Stimulated activated CD4-positive, alpha-beta T cell treated with anti-CD3 and anti-CD28 coated beads, Interleukin-2, amount 100 ng/mL, for 48 hours (primary cell): ENCODE results near the gene CLMN.
"Not testable (repeated sequence)": the region's sequence is repeated elsewhere in the genome, so short reads cannot be mapped to it uniquely, and the experiment has no call there.

Source experiments
- DNase-seq, 2 donors: peaks; one replicate each; pipeline ENCODE4 v3.0.0-alpha.2; 2020

CLMN gene

DNA sequence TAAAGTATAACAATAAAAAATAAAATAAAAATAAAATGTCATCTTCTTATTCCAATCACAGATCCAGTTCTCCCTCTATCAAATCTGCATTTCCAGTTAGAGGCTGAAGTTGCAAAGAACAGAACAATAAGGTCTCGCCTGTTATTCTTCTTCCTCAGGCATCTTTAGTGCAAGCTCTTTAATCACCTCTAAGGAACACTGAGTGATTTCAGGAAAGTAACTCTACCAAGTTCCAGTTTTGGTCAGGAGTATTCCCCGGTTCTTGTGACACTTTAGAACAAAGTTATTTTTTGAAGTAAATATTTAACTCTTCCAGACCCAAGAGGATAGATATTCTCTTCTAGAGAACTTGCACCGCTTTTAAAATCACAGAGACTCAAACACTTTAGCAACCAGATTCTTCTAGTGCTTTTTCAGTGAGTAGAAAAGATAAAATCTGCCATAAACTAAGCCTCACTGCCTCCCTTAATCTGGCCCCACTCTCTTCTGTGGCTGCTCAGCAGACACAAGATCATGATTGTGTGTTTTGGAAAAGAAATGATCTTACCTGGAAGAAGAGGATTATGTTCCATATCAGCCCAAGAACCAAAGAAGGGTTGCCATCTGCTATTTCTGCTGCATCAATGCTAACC is 104.5 kb downstream of the CLMN start:
- DNase-seq, result no peak

GRCh38 chr14:95213774-95214173 is 105.9 kb downstream of the CLMN start:
- DNase-seq, result no peak

- DNase-seq, result no peak
These were observed 107.8 kb downstream of the CLMN start for GRCh38 chr14:95211721-95212504.

DNA sequence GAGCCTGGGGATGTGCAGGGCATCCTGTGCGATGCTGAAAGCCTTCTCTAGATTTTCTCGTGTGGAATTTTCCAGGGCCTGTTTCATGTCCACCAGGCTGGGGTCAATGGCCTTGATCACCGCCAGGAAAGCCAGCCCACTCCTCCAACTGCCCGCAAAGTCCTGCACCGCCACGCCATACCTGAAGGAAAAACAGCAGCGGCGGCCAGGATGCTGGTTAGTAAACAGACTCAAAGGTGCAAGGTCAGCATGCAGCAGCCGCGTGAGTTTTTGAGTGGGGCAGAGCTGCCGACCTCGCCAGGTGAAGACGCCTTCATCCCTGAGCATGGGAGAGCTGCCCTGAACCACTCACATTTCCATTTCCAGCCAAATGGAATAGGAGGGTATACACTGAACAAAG is 109.0 kb downstream of the CLMN start:
- no peak for DNase-seq

DNA sequence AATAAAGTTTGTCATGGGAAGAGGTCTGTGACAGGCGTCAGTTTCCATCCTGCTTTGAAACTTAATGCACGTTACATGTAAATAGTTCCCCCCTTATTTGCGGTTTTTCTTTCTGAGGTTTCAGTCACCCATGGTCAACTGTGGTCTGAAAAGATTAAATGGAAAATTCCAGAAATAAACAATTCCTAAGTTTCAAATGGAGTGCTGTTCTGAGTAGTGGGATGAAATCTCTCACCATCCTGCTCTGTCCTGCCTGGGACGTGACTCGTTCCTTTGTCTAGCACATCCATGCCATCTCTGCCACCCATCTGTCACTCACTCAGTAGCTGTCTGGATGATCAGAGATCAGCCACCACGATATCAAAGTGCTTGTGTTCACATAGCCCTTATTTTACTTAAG is 111.1 kb downstream of the CLMN start:
- DNase-seq, result no peak

- no peak for DNase-seq
These were observed 112.1 kb downstream of the CLMN start for GRCh38 chr14:95207475-95208233.

- no peak for DNase-seq
These were observed 113.2 kb downstream of the CLMN start for GRCh38 chr14:95206534-95206933.

GRCh38 chr14:95204705-95205104 is 115.0 kb downstream of the CLMN start:
- no peak for DNase-seq

DNA sequence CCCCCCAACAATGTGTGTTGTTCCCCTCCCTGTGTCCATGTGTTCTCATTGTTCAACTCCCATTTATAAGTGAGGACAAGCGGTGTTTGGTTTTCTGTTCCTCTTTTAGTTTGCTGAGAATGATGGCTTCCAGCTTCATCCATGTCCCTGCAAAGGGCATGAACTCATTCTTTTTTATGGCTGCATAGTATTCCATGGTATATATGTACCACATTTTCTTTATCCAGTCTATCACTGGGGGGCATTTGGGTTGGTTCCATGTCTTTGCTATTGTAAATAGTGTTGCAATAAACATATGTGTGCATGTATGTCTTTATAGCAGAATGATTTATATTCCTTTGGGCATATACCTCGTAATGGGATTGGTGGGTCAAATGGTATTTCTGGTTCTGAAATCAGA is 118.0 kb downstream of the CLMN start:
- not testable (repeated sequence) for DNase-seq

- no peak for DNase-seq
These were observed 119.3 kb downstream of the CLMN start for GRCh38 chr14:95200404-95200803.

DNA sequence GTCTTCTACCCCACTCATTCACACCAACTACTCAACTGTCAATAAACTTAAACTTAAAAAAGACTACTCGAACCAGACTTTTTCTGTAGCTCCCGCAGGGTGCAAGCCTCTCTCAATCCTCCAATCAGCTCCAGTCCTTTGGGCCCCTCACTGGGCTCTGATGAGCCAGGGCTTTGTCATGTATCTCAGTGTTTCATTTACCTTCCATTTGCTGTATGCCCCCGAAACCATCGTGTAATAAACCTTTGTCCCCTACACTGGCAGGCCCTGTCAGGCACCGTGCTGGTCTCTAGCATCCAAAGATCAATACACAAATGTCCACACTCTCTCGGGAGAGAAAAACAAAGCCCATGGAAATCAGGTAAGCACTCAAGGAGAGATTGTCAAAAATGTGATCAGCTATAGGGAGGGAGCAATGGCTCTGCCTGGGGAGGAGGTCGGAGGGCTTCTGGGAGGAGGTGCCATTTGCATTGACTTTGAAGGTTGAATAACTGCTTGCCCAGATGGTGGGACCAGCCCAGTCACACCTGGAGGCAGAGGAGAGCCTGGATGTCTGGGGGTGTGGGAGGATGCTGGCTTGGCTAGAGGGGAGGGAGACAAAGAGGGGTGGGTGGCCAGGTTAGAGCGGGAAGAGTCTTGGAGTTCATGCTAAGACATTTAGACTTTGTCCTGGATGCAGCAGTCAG is 120.3 kb downstream of the CLMN start:
- DNase-seq, result no peak

GRCh38 chr14:95198320-95198719 is 121.4 kb downstream of the CLMN start:
- DNase-seq, result no peak

DNA sequence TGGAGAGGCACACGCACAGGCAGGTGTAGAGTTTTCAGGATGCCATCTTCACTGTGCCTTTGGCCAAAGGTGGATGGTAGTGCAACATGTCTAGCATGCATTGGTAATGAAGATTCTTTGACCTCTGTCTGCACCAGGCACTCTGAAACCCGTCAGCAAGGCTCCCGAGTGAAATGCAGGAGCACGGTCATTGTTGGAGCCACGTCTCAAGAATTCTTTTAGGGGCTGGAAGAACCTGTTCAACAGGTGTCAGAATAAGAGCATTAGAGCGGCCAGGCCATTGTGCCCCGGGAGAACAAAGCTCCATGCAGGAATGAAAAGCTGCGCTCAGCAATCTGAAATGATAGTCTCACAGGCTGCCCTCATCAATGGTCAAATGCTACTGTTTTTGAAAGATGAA is 122.2 kb downstream of the CLMN start:
- no peak for DNase-seq

DNA sequence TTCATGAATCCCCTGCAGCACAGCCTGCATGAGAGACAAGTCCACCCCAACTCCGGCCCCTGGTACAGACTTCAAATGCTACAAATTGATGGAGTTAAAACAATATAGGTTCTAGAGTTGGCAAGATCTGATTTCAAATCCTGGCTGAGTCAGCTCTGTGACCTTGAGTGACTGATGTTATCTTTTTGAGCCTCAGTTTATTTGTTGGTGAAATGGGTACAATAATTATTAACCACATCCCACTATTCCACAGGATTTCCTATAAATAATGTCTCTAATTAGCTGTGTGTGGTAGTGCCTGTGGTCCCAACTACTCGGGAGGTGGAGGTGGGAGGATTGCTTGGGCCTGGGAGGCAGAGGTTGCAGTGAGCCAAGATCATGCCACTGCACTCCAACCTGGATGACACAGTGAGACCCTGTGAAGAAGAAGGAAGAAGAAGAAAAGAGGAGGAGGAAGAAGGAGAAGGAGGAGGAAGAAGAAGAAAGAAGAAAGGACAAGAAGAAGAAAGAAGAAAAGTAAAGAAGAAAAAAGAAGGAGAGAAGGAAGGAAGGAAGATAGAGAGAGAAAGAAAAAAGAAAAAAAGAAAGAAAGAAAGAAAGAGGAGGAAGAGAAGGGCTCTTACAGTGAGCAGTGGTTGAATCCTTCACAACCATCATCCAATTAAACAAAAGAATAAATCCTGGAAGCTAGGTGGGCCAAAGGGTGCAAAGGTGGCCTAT is 122.7 kb downstream of the CLMN start:
- DNase-seq, result no peak

- no peak for DNase-seq
These were observed 123.4 kb downstream of the CLMN start for GRCh38 chr14:95196268-95196667.

DNA sequence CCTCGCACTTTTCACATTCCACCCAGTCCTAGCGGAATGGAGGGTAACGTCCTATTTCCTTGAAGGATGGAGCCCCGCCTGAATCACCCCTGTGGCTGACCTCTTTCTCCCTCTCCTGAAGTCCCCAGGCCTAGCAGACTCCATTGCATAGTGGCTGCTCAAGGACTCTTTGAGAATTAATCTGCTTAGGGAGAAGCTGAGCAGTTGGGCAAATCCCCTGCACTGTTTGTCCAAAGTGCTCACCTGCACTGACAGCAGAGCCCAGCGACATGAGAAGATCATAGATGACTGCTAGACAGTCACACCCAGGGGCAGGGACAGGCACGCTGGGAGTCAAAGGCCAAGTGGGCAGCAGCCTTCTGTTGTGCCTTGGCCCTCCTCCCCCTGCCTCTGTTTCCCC is 124.7 kb downstream of the CLMN start:
- DNase-seq, result no peak

GRCh38 chr14:95193081-95193480 is 126.6 kb downstream of the CLMN start:
- DNase-seq, result no peak

DNA sequence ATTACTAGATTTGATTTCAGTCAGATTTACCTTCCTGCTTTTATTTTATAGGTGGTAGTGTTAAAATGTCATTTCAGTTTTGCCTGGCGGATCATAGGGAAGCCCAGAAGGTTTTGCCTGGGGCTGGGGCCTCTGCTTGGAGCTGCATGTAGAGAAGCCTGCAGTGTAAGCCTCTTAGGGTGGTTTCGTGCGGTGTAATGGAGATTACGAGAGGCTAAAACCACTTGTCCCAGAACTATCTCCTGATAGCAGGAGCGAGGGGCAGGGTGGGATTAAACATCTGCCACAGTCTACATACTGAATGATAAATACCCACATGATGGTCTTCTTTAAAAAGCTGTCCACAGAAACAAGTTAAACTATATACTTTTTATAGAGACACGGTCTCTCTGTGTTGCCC is 127.4 kb downstream of the CLMN start:
- no peak for DNase-seq

DNA sequence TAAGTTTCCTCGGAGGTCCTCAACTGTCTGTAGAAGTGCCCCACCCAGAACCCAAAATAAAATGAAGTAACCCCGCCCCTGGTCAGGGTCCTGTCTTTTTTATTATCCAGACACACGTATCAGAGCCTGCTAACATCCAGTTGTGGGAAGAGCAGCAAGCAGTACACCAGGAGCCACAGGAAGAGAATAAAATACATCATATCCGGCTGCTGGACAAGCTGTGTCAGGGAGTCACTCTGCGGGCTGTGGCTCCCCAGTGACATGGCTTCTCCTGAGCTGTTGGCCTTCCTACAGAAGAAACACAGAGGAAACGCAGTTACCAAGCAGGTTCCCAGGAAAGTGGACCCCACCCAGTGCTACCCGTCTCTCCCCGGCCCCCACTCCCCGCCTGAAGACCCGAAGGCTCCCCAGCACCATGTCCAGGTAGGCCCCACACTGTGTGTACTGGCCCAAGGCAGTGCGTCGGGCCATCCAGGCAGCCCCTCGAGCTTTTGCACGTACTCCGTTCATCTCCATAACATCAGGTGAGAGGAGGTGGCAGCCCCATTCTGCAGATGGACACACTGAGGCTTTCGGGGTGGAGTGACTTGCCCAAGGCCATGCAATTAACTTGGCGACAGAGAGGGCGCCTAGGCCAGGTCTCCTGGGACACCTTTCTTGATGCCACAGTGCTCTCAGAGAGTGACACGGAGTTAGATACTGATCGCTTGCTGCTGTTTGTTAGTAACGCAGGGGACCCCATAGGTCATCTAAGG is 128.1 kb downstream of the CLMN start:
- DNase-seq, result no peak

DNA sequence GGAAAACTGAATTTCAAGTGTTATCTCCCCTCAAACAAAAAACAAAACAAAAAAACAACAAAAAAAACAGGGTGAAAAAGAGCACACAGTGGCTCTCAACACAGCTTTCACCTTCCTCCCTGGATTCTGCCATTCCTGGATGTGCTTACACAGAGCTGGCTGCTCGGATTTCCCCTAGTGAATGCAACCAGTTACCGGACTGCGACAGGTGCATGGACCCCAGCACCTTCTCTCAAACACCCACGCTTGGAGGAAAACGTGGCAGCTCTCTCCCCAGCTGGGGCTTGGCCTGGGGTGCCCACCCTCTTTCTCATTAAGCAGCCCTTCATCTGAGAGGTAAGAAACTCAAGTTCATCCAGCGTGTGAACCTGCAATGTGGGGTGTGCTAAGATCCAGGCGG is 128.9 kb downstream of the CLMN start:
- DNase-seq, result no peak

DNA sequence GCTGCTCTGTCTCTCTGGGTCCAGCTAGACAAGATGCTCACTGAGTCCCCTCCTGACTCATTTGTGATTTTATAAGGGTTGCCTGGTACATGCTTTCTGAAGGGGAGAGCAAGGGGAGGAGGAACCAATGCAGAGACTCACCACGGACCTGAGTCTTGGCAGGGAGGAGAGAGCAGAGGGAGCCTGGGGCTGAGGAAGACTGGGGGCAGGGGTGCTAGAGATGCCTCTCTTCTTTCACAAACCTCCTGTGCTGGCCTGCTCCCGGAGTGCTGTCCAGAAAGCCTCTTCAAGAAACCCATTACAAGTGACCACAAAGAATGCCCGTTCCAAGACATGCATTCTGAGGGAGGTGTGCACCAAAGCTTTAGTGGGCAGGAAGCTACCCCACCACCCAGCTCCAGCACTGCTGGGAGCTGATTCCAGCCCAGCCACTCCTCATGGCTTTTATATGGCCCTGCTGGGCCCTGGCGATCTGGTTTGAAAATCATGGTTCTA is 129.3 kb downstream of the CLMN start:
- DNase-seq, result no peak
